ENCODE results near the gene HDAC5.
"Not testable (repeated sequence)": the region's sequence is repeated elsewhere in the genome, so short reads cannot be mapped to it uniquely, and the experiment has no call there.

HDAC5 gene

DNA sequence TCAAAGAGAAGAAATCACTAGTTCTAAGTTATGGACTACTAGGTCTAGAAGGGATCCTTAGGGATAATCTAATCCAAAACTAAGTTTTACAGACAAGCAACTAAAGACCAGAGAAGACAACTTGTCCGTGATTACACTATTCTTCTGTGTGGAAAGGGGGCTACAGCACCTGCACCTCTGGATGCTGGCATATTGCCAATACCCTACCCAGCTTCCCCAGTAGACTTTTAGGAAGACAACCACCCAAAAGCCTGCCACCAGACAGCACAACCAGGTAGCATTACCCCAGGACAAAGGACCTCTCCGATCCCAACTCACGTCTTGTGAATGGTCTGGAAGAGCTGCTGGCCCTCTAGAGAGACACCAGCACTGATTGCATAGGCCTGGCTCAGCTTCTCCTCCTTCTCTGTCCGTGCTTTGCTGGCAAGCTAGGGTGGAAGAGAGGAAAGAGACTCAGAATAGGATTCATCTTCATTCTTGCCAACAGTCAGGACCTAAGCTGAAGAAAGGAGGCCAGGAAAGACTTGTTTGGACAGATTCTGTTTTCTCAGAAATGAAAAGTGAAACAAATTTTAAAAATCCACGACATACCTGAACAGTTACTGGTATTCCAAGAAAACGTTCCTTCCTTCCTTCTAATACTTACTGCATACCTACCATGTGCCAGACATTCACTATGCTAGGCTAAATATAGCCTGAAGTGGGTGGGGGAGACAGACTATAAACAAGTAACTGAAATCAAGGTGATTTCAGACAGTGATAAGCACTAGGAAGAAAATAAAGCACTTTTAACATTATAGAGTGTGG lies 83.4 kb downstream of the HDAC5 start:
- Mint-ChIP-seq H3K9me3 (no peaks in the 10 kb centered on the region), H3K27ac (no peak overlapping the region), H3K36me3 (peaks cover 23 to 39% of the 10 kb centered on the region in 2 donors), H3K4me1 (peaks cover 8% of the 10 kb centered on the region in 2 donors), H3K4me3 (no peak overlapping the region), H3K27me3 (no peaks in the 10 kb centered on the region)
- ATAC-seq (replicated peaks) (no peak), DNase-seq (no peak)

DNA sequence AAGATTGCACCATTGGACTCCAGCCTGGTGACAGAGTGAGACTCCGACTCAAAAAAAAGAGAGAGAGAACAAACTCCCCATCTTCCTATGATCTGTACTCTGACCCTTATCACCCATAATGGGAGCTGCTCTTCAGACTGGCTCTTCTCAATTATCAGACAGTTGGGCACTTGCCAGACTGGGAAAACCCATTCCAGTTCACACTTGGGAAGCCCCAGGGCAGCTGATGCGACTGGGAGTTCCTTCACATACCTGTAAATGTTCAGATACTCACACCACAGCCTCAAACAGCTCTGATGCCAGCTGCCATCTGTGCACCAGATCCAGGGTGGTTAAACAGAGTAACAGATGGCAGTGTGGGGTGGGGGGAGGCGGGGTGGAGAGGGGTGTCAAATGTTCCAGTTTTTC lies 84.8 kb downstream of the HDAC5 start:
- H3K27ac Mint-ChIP-seq = no peak overlapping the region
- H3K27me3 Mint-ChIP-seq = no peaks in the 10 kb centered on the region
- no peaks in the 10 kb centered on the region for H3K9me3 Mint-ChIP-seq
- peaks cover 12 to 15% of the 10 kb centered on the region in 2 donors for H3K4me1 Mint-ChIP-seq
- ATAC-seq (replicated peaks) = no peak
- no peak for DNase-seq
- H3K4me3 Mint-ChIP-seq = no peak overlapping the region
- H3K36me3 Mint-ChIP-seq = peaks cover 31 to 42% of the 10 kb centered on the region in 2 donors

- Mint-ChIP-seq H3K27ac (no peak overlapping the region), H3K4me3 (no peak overlapping the region), H3K9me3 (no peaks in the 10 kb centered on the region), H3K4me1 (peaks cover 11 to 15% of the 10 kb centered on the region in 2 donors), H3K36me3 (peaks cover 37 to 49% of the 10 kb centered on the region in 2 donors), H3K27me3 (no peaks in the 10 kb centered on the region)
- DNase-seq = no peak
- ATAC-seq (replicated peaks) = no peak
Observed at GRCh38 chr17:44037471-44037870, 86.0 kb downstream of the HDAC5 start.

GRCh38 chr17:44034688-44035087 lies 88.8 kb downstream of the HDAC5 start:
- not testable (repeated sequence) for H3K9me3 Mint-ChIP-seq; H3K4me1 Mint-ChIP-seq; DNase-seq; H3K27ac Mint-ChIP-seq; H3K27me3 Mint-ChIP-seq; H3K4me3 Mint-ChIP-seq; ATAC-seq (replicated peaks)
- peaks cover 39 to 58% of the 10 kb centered on the region in 2 donors for H3K36me3 Mint-ChIP-seq

GRCh38 chr17:44033861-44034408 lies 89.5 kb downstream of the HDAC5 start:
- peaks cover 44 to 63% of the 10 kb centered on the region in 2 donors for H3K36me3 Mint-ChIP-seq
- no peak overlapping the region for H3K27ac Mint-ChIP-seq

GRCh38 chr17:44030482-44030881 lies 93.0 kb downstream of the HDAC5 start:
- no peak overlapping the region for H3K4me3 Mint-ChIP-seq
- ATAC-seq (replicated peaks) (no peak), DNase-seq (no peak)
- no peak overlapping the region for H3K27ac Mint-ChIP-seq
- H3K36me3 Mint-ChIP-seq = peaks cover 37 to 51% of the 10 kb centered on the region in 2 donors
- H3K4me1 Mint-ChIP-seq = peaks cover 6 to 9% of the 10 kb centered on the region in 2 donors
- H3K27me3 Mint-ChIP-seq = no peaks in the 10 kb centered on the region
- no peaks in the 10 kb centered on the region for H3K9me3 Mint-ChIP-seq

More at GRCh38 chr17:44033861-44034408, 89.5 kb downstream of the HDAC5 start:
- no peak for DNase-seq
- Mint-ChIP-seq H3K4me3 (no peak overlapping the region), H3K9me3 (no peaks in the 10 kb centered on the region), H3K4me1 (peaks cover 6 to 7% of the 10 kb centered on the region in 2 donors), H3K27me3 (no peaks in the 10 kb centered on the region)
- no peak for ATAC-seq (replicated peaks)

GRCh38 chr17:44029736-44030135 lies 93.7 kb downstream of the HDAC5 start:
- Mint-ChIP-seq H3K36me3 (peaks cover 37 to 55% of the 10 kb centered on the region in 2 donors), H3K9me3 (no peaks in the 10 kb centered on the region), H3K27ac (no peak overlapping the region), H3K27me3 (no peaks in the 10 kb centered on the region), H3K4me3 (no peak overlapping the region), H3K4me1 (peaks cover 6 to 10% of the 10 kb centered on the region in 2 donors)
- no peak for ATAC-seq (replicated peaks)
- no peak for DNase-seq

Measured in stimulated activated naive B cell treated with anti-CD40 and anti-IgM and Interleukin-4, amounts not matched to agents 10 μg/mL and 1 μg/mL and 100 μg/mL, for 72 hours (primary cell).